HepG2 (cell line): Measurements from ENCODE around the gene PLB1. TPM values are rescaled to one million over a fixed set of nuclear protein-coding genes. Genes with fewer than 3 reads are reported as not detected.

Experiments used
- ARID4A ChIP-seq: sonication (generic); formaldehyde crosslinking; IDR thresholded peaks from 2 replicates; pipeline ENCODE4 v1.5.0; 2020; ENCODE audit warnings: mild to moderate bottlenecking, missing genetic modification reagents, borderline replicate concordance
- ATAD3A ChIP-seq: sonication (generic); formaldehyde crosslinking; IDR thresholded peaks from 2 replicates; pipeline ENCODE4 v1.4.0; 2020; ENCODE audit warnings: missing genetic modification reagents
- HNF1A ChIP-seq, 2 experiments: sonication (generic) in 1 of 2; formaldehyde crosslinking in 1 of 2; IDR thresholded peaks; 2 replicates each; pipeline versions ENCODE4 v1.4.0 to v1.6.1; 2016 to 2020; ENCODE audit warnings: borderline replicate concordance in 1 of 2, low read depth in 1 of 2, mild to moderate bottlenecking in 1 of 2, missing genetic modification reagents in 1 of 2
- MAX ChIP-seq: IDR thresholded peaks from 2 replicates; pipeline ENCODE4 v1.6.1; 2012; ENCODE audit warnings: inconsistent platforms
- MNT ChIP-seq: fragments of 450-650 bp; IDR thresholded peaks from 2 replicates; pipeline ENCODE4 v1.6.1; 2016
- SIN3B ChIP-seq: fragments of 150-350 bp; IDR thresholded peaks from 2 replicates; pipeline ENCODE4 v1.6.1; 2014; ENCODE audit warnings: low read length
- ZFP62 ChIP-seq: sonication (generic); formaldehyde crosslinking; IDR thresholded peaks from 2 replicates; pipeline ENCODE4 v1.4.0; 2020; ENCODE audit warnings: missing genetic modification reagents
- ZNF10 ChIP-seq: sonication (generic); formaldehyde crosslinking; IDR thresholded peaks from 2 replicates; pipeline ENCODE4 v1.4.0; 2020; ENCODE audit warnings: mild to moderate bottlenecking, low read depth, missing genetic modification reagents, borderline replicate concordance
- ZNF207 ChIP-seq: fragments of 450-650 bp; IDR thresholded peaks from 2 replicates; pipeline ENCODE4 v1.6.1; 2016; ENCODE audit warnings: antibody characterized with exemption, borderline replicate concordance
- ZNF609 ChIP-seq: sonication (generic); formaldehyde crosslinking; IDR thresholded peaks from 2 replicates; pipeline ENCODE4 v1.4.0; 2020; ENCODE audit warnings: mild to moderate bottlenecking, missing genetic modification reagents, borderline replicate concordance
- ZNF740 ChIP-seq: sonication (generic); formaldehyde crosslinking; IDR thresholded peaks from 2 replicates; pipeline ENCODE4 v1.4.0; 2020; ENCODE audit warnings: missing genetic modification reagents
- polyA plus RNA-seq, 8 experiments: library from polyadenylated mRNA; depleted of rRNA in 3 of 8; stranded (reverse) in 7 of 8; unstranded in 1 of 8; fragments of >200 nt; fragmentation: Illumina TruSeq in 4 of 8; extraction: Trizol in 4 of 8; gene quantifications; 2 replicates each; pipeline versions ENCODE4 v1.2.1 to v1.2.3, GENCODE V29; 2011 to 2016; ENCODE audit warnings: low read depth in 4 of 8, missing spikeins in 1 of 8, mixed read lengths in 1 of 8; ENCODE audit not compliant: insufficient read depth in 1 of 8
- total RNA-seq, 5 experiments: library from RNA; depleted of rRNA; stranded (reverse); fragments of >200 nt; fragmentation: Illumina TruSeq; extraction: Trizol; gene quantifications; 2 replicates each; pipeline ENCODE4 v1.2.3, GENCODE V29; 2016; ENCODE audit warnings: low read depth in 1 of 5

Gene PLB1
- total and polyA plus RNA-seq, 2 of the 13 experiments (the other 11 are each of a cell fraction or from before 2014, with no cell fraction given), result 0.20 to 1.8 TPM

GRCh38 chr2:28618221-28619141, 122.6 kb downstream of the PLB1 start (continued):
- no peak for TF ChIP-seq ZNF740 (CRISPR knock-in tag)
- TF ChIP-seq ZNF207, result no peak
- no peak for TF ChIP-seq HNF1A (IDR thresholded peaks at IDR 0.05; ENCODE audit: low read depth)
- no peak for TF ChIP-seq HNF1A (CRISPR knock-in tag; IDR thresholded peaks at IDR 0.05; ENCODE audit: borderline replicate concordance)
- TF ChIP-seq ZNF609, result no peak
- TF ChIP-seq ATAD3A, result no peak
- no peak for TF ChIP-seq MNT
- TF ChIP-seq ZNF10 (CRISPR knock-in tag), result no peak
- no peak for TF ChIP-seq ZFP62 (CRISPR knock-in tag)
- TF ChIP-seq MAX, result 0 out of 2 replicates have a peak, but pooled peaks have one; percentile 16
- no peak for TF ChIP-seq ARID4A (CRISPR knock-in tag)
- TF ChIP-seq SIN3B, result no peak
